Muscle layer of colon (tissue), 2 donors: ENCODE results near the gene LPIN1.
"Not testable (repeated sequence)": the region's sequence is repeated elsewhere in the genome, so short reads cannot be mapped to it uniquely, and the experiment has no call there.

Experiments
- H3K27ac ChIP-seq: one replicate; pipeline ENCODE4 v1.7.0; 2013; ENCODE audit warnings: low read depth, mild to moderate bottlenecking, low read length, moderate library complexity
- H3K27me3 ChIP-seq, 2 donors: one replicate each; pipeline ENCODE4 v1.7.0; 2013; ENCODE audit warnings: low read length in 2 of 2, mild to moderate bottlenecking in 2 of 2; ENCODE audit not compliant: insufficient read depth in 2 of 2, control insufficient read depth in 1 of 2
- H3K36me3 ChIP-seq: one replicate; pipeline ENCODE4 v1.7.0; 2013; ENCODE audit warnings: mild to moderate bottlenecking, low read length; ENCODE audit not compliant: insufficient read depth
- H3K4me1 ChIP-seq: one replicate; pipeline ENCODE4 v1.7.0; 2013; ENCODE audit warnings: mild to moderate bottlenecking, low read length; ENCODE audit not compliant: insufficient read depth
- H3K4me3 ChIP-seq, 2 donors: one replicate each; pipeline ENCODE4 v1.7.0; 2013; ENCODE audit warnings: low read length in 2 of 2, low read depth in 1 of 2, mild to moderate bottlenecking in 1 of 2, moderate library complexity in 1 of 2
- H3K9ac ChIP-seq: one replicate; pipeline ENCODE4 v1.7.0; 2013; ENCODE audit warnings: low read length
- H3K9me3 ChIP-seq: one replicate; pipeline ENCODE4 v1.7.0; 2013; ENCODE audit warnings: mild to moderate bottlenecking, low read length
- donor health status: abdominal sarcoma.
- donor health status: Adenocarcinoma of cecum.

LPIN1 gene

GRCh38 chr2:11835403-11835802 lies 89.0 kb downstream of the LPIN1 start:
- H3K9ac ChIP-seq: no peak overlapping the region
- H3K9me3 ChIP-seq: no peaks in the 10 kb centered on the region
- no peak overlapping the region for H3K4me3 ChIP-seq
- H3K27ac ChIP-seq: no peak overlapping the region
- no peaks in the 10 kb centered on the region for H3K27me3 ChIP-seq
- H3K36me3 ChIP-seq: no peaks in the 10 kb centered on the region
- H3K4me1 ChIP-seq: no peaks in the 10 kb centered on the region

- Histone ChIP-seq H3K27me3 (no peaks in the 10 kb centered on the region), H3K27ac (no peak overlapping the region), H3K4me1 (no peaks in the 10 kb centered on the region), H3K9ac (no peak overlapping the region), H3K9me3 (no peaks in the 10 kb centered on the region), H3K4me3 (no peak overlapping the region), H3K36me3 (no peaks in the 10 kb centered on the region)
Measured at GRCh38 chr2:11836647-11837219, 90.3 kb downstream of the LPIN1 start.

DNA sequence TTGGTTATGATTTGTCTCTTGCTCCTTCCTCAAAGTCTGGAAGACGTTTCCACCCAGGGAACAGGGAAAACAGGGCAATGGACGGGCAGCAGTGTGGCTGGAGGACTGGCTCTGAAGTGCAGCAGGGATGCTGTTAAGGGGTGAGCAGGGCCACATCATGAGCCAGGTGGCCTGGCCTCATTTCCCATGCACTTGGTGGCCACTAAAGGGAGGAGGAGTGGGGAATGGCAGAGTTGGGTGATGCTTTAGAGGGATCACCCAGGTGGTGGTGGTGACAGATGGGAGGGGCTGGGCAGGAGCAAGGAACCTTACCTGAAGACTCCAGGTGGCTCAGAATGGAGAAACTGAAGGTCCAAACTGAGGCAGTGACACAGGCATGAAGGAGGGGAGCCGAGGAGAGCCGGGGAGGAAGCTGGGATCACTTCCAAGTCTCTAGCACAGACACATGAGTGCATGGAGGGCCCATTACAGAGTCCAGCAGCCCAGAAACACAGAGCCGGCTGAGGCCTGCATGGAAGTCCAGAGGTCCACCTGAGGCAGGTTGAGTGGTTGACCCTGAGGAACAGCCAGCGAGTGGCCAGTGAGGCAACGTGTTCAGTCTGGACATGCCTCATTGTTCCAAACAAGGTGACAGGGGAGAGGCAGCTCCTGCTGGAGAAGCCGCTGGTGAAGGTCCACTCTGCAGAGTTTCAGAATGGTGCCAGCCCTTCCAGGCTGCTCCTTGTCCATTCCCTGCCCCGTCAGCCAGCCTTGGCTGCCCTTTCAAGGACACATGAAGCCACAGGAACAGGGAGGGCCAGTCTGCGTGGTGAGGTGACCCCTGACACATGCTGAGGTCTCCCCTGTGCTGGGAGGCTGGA lies 91.7 kb downstream of the LPIN1 start:
- Histone ChIP-seq H3K27me3 (no peaks in the 10 kb centered on the region), H3K9me3 (no peaks in the 10 kb centered on the region), H3K4me1 (no peaks in the 10 kb centered on the region), H3K4me3 (no peak overlapping the region), H3K9ac (no peak overlapping the region), H3K36me3 (no peaks in the 10 kb centered on the region), H3K27ac (no peak overlapping the region)

GRCh38 chr2:11839916-11840315 lies 93.5 kb downstream of the LPIN1 start:
- H3K9me3 ChIP-seq: no peaks in the 10 kb centered on the region
- no peaks in the 10 kb centered on the region for H3K4me1 ChIP-seq
- H3K27ac ChIP-seq: no peak overlapping the region
- H3K4me3 ChIP-seq: no peak overlapping the region
- H3K9ac ChIP-seq: no peak overlapping the region
- no peaks in the 10 kb centered on the region for H3K27me3 ChIP-seq
- no peaks in the 10 kb centered on the region for H3K36me3 ChIP-seq

GRCh38 chr2:11842336-11842735 lies 95.9 kb downstream of the LPIN1 start:
- no peak overlapping the region for H3K4me3 ChIP-seq
- no peaks in the 10 kb centered on the region for H3K4me1 ChIP-seq

DNA sequence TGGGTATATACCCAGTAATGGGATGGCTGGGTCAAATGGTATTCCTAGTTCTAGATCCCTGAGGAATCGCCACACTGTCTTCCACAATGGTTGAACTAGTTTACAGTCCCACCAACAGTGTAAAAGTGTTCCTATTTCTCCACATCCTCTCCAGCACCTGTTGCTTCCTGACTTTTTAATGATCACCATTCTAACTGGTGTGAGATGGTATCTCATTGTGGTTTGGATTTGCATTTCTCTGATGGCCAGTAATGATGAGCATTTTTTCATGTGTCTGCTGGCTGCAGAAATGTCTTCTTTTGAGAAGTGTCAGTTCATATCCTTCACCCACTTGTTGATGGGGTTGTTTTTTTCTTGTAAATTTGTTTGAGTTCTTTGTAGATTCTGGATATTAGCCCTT lies 98.4 kb downstream of the LPIN1 start:
- H3K27me3 ChIP-seq, H3K9me3 ChIP-seq, H3K36me3 ChIP-seq, H3K9ac ChIP-seq, H3K4me3 ChIP-seq, H3K4me1 ChIP-seq, H3K27ac ChIP-seq: not testable (repeated sequence)

More at GRCh38 chr2:11842336-11842735, 95.9 kb downstream of the LPIN1 start:
- H3K9ac ChIP-seq: no peak overlapping the region
- no peaks in the 10 kb centered on the region for H3K36me3 ChIP-seq
- no peaks in the 10 kb centered on the region for H3K27me3 ChIP-seq
- H3K27ac ChIP-seq: no peak overlapping the region
- no peaks in the 10 kb centered on the region for H3K9me3 ChIP-seq

GRCh38 chr2:11847935-11848334 lies 101.5 kb downstream of the LPIN1 start:
- H3K4me3 ChIP-seq, H3K4me1 ChIP-seq, H3K27ac ChIP-seq, H3K9ac ChIP-seq, H3K27me3 ChIP-seq, H3K9me3 ChIP-seq, H3K36me3 ChIP-seq: not testable (repeated sequence)

DNA sequence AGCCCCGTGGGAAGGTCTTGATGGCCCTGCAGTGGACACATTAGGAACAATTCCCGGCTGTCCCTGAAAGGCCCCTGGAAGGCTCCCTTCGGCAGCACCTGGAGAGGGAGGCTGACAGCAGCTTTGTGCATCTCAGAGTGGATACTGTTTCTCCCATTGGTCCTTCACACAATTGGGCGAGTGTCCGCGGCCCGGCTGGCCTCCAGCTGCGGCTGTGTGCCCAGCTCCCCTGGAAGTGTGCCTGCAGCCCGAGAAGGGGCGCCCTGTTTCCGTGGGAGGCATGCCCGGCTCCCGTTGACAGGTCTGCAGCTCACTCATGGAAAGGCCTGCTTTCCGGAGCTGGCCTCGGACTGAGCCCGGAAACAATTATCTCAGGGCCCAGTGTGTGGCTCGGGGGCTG lies 103.7 kb downstream of the LPIN1 start:
- Histone ChIP-seq H3K9ac (no peak overlapping the region), H3K27me3 (no peaks in the 10 kb centered on the region), H3K4me1 (no peaks in the 10 kb centered on the region), H3K27ac (no peak overlapping the region), H3K36me3 (no peaks in the 10 kb centered on the region), H3K4me3 (no peak overlapping the region), H3K9me3 (no peaks in the 10 kb centered on the region)

GRCh38 chr2:11852526-11853196 lies 106.2 kb downstream of the LPIN1 start:
- H3K36me3 ChIP-seq: no peaks in the 10 kb centered on the region
- H3K4me1 ChIP-seq: no peaks in the 10 kb centered on the region
- H3K27me3 ChIP-seq: no peaks in the 10 kb centered on the region
- H3K9ac ChIP-seq: no peak overlapping the region
- no peak overlapping the region for H3K4me3 ChIP-seq
- H3K27ac ChIP-seq: no peak overlapping the region
- H3K9me3 ChIP-seq: no peaks in the 10 kb centered on the region

DNA sequence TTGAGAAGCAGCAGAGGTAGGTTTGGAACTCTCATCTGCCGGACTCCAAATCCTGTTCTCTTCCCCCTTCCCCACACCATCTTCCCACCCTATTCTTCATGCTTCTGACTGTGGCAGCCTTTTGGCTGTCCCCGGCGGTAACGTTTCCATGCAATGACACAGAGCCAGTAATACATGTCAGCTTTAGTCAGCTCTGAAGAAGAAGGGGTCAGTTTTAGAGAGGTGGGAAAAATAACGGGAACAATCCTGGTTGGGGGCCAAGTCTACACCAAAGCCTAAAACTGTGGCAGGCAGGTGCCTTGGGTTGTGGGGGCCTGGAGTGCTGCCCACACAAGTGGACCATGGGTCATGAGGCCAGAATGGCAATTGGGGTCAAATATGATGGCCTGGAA lies 106.8 kb downstream of the LPIN1 start:
- Histone ChIP-seq H3K4me3 (no peak overlapping the region), H3K27me3 (no peaks in the 10 kb centered on the region), H3K36me3 (no peaks in the 10 kb centered on the region), H3K9me3 (no peaks in the 10 kb centered on the region), H3K4me1 (no peaks in the 10 kb centered on the region), H3K27ac (no peak overlapping the region), H3K9ac (no peak overlapping the region)

DNA sequence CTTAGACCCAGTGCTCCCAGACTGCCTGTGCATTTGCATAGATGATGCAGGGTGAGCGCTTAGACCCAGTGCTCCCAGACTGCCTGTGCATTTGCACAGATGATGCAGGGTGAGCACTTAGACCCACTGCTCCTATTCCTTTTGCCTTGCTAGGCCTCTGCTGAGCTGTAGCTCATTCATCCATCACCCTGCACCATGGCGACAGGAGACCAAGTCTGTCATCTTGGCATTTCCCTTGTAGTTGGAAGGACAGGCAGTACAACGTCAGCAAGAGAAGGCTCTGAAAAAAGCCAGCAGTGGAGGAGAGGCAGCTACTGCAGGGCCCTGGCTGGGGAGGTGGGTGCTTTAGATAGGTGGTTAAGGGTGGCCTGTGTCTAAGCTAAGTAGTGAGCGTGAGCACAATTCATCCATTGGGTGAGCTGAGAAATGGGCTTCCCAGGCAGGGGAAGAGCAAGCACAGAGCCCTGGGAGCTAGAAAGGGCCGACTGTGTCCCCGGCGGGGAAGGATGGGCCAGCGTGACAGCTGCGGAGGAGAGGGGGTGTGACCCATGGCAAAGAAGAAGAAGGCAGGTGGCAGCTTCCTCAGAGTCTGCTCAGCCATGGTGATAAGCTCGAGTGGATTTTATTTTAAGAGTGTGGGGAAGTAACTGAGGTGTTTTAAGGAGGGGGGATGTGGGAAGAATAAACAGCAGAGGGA lies 108.8 kb downstream of the LPIN1 start:
- Histone ChIP-seq H3K27me3 (no peaks in the 10 kb centered on the region), H3K9me3 (no peaks in the 10 kb centered on the region), H3K27ac (no peak overlapping the region), H3K36me3 (no peaks in the 10 kb centered on the region), H3K9ac (no peak overlapping the region), H3K4me3 (no peak overlapping the region), H3K4me1 (no peaks in the 10 kb centered on the region)
